HG02571 (cell line): ENCODE results near the gene NXPH1.

Source experiments
- ATAC-seq: cut with Tn5 transposase; IDR thresholded peaks from one replicate; pipeline ENCODE4 v1.9.1; 2021; ENCODE audit warnings: mild to moderate bottlenecking, moderate library complexity; ENCODE audit not compliant: unreplicated experiment

NXPH1 gene

DNA sequence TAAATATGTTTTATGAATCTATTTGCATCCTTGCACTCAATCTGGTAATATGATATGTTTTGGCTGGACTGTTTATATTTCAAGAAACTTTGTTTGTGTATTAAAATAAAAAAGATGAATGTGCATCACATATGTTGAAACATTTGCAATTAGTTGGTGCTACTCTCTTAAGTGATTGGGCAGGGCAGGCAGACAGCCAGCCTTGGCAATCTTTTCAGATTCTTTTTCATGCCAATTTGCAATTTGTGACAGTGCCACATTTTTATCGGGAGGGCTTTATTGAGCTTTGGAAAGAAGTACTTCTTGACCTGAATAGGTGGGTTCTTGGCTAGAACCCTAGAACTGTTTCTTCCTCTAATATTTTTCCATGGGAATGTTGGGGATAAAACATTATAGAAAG, 152.2 kb downstream of the NXPH1 start:
- ATAC-seq: no peak

DNA sequence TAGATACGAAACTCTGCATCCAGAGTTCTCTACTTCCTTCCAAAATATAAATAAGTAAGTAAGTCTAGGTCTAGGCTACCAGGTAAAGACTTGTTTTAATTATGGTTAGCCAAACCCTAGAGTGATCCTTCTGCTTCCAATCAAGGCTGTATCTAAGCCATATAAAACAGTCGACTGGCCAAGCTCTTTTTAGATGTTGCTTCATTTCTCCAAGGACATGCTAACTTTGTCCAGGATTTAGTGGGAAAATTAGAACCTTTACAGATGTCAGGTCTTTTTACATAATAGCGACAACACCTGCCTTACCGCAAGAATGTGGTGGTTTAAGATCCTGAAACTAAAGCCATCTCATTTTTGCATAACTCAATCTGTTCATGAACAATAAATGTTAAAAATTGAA, 156.8 kb downstream of the NXPH1 start:
- no peak for ATAC-seq

DNA sequence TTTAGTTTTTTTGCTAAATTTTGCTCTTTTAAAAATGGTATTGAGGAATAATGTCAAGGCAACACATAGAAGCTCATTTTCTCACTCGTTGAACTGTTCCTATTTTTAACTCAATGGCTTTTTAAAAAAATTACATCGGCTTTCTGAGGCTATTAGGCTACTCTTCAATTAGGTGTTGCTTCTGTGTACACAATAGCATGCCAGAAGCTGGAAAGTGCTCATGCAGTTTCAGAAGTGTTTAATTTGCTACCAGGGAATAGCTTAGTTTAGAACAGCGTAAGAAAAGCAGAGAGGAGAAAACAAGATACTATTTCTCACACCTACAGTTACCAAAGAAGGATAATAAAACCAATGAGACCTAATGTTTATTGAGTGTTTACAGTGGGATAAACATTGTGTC, 157.4 kb downstream of the NXPH1 start:
- ATAC-seq: no peak

DNA sequence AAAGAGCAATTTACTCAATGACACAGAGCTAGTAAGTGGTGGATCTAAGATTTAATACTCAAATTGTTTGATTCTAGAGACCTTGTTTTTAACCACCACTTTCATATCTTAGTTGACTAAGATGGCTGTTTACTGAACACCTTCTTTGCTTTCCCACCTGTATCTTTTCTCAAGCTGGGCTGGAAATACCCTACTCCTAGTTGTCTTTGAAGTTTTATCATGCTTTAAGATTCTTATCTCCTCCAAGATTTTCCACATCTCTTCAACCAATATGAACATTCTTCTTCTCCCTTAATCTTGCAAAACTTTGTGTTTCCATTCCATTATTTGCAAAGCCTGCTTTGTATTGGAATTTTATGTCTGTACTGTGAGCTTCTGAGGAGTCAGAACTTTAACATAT, 157.9 kb downstream of the NXPH1 start:
- no peak for ATAC-seq

DNA sequence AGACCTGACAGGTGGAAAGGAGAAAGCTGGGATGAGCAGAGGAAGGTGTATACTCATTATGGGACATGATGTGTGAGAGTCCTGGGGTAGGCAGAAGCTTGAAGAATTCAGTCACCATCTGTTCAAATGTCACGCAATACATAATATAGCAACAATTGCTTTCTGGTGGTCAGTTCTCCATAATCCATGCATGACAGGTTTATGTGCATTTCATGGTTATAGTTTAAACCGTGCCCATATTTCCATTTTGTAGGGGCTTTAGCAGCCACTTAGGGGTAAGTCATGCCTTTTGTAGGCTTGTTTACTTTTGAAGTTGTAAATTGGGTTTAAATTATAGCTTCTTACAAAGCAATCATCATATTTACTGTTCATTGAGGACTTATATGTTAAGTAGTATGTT, 158.8 kb downstream of the NXPH1 start:
- no peak for ATAC-seq

DNA sequence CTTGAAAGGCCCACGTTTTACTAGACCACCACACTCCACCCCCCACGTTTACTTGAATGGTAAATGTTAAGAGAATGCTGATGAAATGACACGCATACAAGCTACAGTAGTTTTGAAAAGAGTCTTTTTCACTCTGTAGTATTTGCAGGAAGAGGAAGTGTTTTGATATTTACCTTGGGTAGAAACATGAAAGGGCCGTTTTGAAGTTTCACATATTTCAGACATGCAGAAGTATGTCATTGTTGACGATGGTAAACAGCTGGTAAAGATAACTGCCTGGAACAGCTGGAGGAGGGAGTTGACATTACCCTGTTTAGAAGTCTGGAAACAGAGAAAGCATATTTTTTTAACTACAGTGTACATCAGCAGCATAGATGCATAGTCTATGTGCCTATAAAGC, 160.7 kb downstream of the NXPH1 start:
- ATAC-seq: no peak

DNA sequence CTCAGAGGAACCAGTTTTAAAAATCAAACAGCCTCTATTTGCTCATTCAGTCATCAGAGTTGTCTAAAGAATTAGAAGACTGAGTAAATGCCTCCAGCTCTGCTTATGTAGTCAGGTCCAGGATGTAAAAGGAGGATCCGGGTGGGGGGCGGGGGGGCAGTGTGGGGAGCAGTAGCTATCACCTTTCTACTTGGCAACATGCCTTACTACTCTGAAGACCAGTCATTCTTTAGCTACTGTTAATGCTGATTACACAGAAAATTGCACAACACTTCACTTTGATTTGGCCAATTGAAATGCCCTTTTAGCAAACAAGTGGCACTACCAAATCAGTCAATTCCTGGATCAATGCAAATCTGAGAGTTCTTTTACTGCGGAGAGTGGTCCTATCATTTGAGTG, 164.2 kb downstream of the NXPH1 start:
- no peak for ATAC-seq

DNA sequence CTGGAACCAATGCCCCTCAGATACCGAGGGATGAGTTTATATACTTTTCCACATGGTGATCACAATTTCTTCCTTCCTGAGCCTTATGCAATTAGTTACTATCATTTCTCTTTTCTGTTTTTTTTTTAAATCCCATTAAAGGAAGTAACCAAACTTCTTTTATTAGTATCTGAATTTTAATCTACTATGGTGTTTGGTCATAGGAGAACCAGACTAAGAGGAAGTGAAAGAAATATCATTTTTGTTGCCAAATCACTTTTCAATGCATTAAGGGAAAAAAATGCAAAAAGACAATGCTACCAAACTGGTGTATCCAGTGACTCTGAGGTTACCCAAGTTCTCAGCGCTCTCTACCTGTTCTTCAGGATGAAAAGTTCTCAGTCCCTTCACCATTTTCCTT, 167.7 kb downstream of the NXPH1 start:
- no peak for ATAC-seq

DNA sequence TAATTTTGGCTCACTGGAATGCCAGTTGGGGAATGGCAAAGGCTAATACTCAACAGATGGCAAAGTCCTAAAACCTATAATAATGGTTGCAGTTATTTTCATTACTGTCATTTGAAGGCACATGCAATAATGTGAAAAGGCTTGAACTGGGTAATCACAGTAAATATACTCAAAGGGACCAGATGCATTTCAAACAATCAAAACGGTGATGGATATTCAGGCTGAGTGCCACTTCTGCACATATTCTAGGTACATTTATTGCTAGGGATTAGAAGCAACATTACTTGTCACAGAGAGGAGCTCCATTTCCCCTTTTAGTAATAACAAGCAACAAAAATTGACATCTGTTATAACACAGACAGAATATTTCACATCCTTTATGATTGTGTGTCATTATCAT, 171.8 kb downstream of the NXPH1 start:
- no peak for ATAC-seq

DNA sequence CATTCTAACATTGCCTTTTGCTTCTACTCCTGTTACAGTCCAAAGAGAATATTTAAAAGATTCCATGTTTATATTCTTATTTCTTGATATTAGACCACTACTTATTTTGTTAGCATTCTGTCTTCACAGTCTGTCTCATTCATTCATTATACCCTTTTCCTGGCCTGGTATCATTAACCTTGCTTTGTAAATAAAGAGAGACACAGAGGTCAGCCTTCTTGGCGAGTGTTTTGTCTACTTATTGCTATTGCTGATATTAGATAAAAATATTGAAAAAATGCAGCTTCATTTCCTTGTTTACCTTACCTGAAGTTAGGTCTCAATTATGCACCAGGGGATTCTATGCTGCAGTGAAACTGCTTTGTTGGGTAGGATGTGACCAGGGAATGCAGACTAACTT, 179.2 kb downstream of the NXPH1 start:
- no peak for ATAC-seq

DNA sequence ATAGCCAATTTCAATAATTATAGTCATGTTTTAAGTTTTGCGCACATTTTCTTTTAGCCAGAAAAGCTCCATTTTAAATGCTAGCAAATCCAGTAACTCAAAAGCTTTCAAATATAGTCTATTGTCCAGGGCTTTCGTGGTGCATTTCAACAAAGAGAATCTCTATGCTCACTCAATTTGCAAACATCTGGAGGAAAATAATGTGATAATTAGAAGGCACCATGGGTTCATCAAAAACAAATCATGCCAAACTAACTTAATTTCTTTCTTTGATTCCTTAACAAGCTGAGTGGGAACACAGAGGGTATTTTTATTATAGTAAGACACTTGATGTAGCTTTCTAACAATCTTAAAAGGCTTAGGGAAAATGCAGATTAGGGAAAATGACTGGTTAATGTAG, 179.8 kb downstream of the NXPH1 start:
- no peak for ATAC-seq

DNA sequence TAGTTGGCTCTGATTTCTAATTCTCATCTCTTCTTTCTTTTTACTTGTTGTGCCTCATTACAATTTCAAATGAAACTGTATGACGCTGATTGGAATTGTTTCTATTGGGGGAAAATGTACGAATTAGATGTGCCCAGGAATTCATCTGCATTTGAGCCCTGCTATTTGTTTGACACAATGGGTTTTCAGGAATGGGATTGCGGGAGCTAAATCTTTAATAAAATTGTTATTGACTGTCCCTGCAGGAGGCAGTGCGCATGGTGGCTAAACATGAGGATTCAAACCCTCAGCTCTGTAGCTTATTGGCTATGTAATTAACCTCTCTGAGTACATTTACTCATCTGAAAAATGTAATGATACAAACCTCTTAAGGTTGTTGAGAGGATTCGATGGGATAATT, 181.6 kb downstream of the NXPH1 start:
- no peak for ATAC-seq

DNA sequence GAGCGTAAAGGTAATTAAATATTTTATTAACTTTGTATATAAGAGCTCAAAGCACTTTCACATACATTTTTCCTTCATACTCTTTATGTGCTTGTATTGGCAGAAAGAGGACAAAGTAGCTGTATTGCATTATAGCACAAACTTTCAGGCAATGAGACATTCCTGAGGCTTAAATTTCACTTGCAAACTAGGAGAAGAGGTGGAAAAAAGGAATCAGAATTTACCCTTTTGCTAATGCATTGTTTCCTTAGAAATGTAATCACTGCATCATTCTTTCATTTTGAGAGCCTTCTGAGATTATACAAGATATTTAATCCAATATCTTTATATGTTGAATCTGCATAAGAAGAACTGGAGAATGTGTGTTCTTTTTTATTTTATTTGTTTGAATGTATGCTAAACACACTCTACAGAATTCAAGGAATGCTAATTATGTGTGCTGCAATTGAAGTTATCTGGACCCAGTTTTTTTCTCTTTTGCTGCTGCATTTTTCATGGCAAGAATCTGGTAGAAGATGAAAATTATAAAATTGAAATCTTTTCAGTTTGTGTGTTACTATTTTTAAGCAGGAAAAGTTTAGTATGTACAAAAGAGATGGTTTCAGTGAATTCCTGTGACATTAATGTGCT, 185.1 kb downstream of the NXPH1 start:
- ATAC-seq: no peak

DNA sequence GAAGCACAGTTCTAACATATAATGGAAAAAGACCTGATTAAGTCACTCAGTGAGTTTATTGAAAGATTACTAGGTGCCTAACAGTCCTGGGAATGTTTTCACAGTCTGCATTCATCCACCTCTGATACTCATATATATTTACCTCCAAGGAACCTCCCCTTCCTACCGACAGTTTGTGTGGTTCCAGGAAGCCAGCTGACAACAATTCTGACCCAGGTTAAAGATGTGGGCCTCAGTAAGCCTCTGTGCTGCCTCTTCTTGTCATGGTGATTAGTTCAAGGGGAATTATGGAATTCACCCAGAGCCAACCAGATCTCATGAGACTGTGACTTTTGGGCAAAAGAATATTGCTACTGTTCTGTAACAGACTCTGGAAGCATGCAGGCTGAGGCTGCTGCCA, 186.8 kb downstream of the NXPH1 start:
- no peak for ATAC-seq

DNA sequence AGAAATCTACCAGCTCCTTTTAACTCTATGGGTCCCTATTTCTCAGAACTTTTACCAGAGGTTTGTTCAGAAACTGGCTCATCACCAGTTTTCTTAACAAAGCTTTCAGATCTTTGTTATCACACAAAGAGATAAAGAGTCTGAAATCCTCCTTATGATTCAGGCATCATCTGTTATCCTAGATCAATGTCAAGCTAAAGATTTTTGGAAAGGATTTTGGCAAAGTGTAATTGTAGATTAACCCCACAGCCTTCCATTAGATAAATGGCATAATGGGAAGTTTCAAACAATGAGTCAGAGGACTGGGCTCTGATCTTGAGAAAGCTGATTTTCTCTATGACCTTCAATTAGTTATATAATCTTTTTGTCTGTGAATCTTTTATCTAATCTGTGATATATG, 192.2 kb downstream of the NXPH1 start:
- no peak for ATAC-seq

DNA sequence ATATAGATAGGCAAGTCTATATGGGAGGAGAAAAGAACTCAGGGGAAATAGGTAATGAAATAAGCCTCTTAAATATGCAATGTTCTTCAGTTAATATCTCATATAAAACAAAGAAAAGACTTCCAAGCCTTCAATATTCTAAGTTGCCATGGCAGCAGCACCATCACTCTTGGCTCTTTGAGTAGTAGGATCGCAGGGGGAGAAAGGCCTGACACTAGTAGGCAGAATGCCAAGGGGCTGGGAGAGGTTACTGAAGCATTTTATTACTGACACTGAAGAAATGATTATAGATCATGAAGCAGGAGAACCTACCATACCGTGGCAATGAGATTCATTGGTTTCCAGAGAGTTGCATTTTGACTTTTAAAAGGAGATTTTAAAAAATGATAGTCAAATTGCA, 193.9 kb downstream of the NXPH1 start:
- ATAC-seq: no peak

DNA sequence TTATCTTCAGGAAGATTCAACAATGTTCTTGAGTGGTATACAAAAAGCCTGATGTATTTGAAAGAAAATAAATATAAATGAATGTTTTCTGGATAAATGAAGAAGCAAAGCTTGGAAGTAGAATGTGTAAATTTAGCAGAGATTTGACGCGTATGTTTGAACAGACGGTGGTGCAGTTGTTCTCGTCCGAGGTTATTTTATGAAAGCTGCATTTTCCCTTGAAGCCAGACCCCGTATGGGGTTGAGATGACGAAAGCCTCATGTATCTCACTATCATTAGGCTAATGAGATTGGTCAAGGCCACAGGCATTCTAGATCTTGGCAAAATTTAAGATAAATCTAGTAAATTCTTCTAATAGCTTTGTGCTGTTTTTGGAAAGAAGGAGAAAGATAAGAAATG, 195.2 kb downstream of the NXPH1 start:
- ATAC-seq: no peak

DNA sequence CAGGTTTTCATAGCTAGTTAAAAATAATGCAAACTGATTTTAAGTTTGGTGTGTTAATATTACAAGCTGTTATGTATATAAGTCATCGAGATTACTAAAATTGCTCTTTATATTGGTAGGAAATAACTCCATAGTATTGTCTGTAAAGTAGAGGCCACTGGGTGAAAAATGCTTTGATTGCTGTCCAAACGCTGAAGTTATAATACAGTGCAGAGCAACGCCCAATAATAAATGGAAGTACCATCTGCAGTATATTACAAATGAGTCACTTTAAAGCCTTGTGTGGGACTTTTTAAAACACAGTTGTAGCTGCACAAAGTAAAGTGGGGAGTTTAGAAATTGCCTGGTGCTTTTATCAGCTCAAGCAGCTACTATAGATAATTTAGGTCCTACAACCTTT, 196.1 kb downstream of the NXPH1 start:
- no peak for ATAC-seq

DNA sequence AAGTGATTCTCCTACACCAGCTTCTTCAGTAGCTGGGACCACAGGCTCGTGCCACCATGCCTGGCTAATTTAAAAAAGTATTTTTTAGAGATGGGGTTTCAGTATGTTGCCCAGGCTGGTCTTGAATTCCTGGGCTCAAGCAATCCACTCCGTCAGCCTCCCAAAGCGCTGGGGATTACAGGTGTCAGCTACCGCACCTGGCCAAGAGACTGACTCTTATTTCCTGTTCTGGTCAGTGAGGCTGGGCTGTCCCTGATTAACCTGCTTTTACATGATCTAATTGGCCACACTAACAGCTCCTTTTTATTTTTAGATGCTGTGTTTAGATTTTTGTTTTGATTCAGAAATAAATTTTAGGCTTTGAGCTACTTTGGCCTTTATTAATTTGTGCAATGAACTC, 203.9 kb downstream of the NXPH1 start:
- no peak for ATAC-seq

DNA sequence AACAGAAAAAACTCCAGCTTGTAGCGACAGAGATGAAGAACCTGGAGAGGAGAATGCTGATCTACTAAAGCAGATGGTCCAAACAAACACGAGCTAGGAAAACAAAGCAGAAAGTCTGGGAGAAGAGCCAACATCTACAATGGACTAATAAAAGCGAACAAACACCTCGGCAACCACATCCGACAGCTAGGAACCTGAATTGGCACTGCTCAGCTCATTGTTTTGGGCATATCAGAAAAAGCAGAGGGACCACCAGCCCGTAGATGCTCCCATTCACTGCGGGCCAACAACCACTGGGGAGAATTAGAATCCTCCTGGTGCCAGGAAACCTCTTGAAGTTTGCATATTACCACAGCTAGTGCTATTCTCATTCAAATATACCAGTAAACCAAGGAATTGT, 204.7 kb downstream of the NXPH1 start:
- no peak for ATAC-seq

DNA sequence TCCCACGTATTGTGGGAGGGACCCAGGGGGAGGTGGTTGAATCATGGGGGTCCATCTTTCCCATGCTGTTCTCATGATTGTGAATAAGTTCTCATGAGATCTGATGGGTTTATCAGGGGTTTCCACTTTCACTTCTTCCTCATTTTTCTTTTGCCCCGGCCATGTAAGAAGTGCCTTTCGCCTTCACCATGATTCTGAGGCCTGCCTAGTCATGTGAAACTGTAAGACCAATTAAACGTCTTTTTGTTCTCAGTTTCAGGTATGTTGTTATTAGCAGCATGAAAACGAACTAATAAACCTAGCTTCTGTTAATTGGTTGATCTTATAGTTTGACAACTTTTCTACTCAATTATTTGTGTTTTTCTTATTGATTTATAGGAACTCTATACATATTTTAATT, 206.3 kb downstream of the NXPH1 start:
- no peak for ATAC-seq

DNA sequence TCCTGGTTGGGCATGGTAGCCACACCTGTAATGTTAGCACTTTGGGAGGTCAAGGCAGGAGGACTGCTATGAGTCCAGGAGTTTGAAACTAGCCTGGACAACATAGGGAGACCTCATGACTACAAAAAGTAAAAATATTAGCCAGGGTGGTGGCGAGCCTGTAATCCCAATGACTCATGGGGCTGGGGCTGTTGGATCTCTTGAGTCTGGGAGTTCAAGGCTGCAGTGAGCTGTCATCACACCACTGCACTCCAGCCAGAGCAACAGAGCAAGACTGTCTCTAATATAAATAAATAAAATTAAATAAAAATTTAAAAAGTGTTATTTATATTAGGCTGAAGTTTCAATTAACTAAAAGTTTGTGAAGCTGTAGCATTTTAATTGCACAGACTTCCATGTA, 207.3 kb downstream of the NXPH1 start:
- no peak for ATAC-seq

DNA sequence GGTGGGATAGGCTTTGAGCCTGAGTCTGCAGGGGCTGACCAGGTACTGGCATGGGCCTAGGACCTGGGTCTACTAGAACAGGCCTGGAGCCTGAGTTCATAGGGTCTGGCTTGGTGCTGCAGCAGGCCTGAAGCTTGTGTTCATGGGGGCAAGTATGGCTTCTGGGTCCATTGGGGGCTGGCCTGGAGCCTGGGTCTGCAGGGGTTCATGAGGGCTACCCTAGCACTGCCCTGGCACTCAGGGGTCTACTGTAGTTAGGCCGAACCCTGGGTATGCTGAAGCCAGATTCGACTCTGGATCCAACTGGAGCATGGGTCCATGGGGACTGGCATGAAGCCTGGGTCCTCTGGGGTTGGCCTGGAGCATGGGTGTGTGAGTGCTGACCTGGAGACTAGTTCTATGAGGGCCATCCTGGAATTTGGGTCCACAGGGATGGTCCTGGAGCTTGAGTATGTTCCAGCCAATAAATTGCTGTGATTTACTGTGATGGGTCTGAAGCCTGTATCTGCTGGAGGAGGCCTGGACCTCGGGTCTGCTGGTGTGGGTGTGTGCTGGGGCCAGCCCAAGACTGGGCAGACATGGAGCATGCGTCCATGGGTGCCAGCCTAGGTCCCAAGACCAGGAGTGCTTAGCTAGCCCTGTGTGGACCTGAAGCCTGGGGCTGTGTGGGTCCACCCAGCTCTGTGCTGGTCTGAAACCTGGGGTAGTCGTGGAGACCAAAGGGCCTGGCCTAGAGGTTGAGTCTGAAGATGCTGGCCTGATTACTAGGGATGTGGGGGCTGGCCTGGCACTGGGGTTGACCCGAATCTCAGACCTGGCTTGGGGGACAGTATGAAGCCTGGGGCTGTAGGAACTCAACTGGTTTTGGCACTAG, 235.5 kb downstream of the NXPH1 start:
- ATAC-seq: no peak
